Testis (tissue), 2 donors: ENCODE results near the gene POMGNT1.
"Not testable (repeated sequence)": the region's sequence is repeated elsewhere in the genome, so short reads cannot be mapped to it uniquely, and the experiment has no call there.

ENCODE experiments used
- POLR2A ChIP-seq: fragments of 450-650 bp; IDR thresholded peaks from one replicate; pipeline ENCODE4 v1.6.1; 2017; ENCODE audit warnings: antibody characterized with exemption, mild to moderate bottlenecking, moderate library complexity
- TF ChIP-seq, protein P1 (sequence below), 3 experiments: fragments of 450-650 bp in 2 of 3; fragments of 200-600 bp in 1 of 3; sonication (generic) in 1 of 3; IDR thresholded peaks; one replicate each; pipeline ENCODE4 v1.5.1; 2016 to 2019; ENCODE audit warnings: antibody characterized with exemption in 3 of 3, mild to moderate bottlenecking in 2 of 3, moderate library complexity in 1 of 3

DNA sequence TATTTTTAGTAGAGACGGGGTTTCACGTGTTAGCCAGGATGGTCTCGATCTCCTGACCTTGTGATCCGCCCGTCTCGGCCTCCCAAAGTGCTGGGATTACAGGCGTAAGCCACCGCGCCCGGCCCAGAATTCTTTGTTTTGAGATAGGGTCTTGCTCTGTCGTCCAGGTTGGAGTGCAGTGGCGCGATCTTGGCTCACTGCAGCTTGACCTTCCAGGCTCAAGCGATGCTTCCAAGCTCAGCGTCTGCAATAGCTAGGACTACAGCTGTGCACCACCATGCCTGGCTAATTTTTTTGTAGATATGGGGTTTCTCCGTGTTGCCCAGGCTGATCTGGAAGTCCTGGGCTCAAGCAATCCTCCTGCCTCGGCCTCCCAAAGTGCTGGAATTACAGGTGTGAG lies 47.9 kb upstream of the POMGNT1 start:
- TF ChIP-seq POLR2A = not testable (repeated sequence)
- TF ChIP-seq, protein P1, sequence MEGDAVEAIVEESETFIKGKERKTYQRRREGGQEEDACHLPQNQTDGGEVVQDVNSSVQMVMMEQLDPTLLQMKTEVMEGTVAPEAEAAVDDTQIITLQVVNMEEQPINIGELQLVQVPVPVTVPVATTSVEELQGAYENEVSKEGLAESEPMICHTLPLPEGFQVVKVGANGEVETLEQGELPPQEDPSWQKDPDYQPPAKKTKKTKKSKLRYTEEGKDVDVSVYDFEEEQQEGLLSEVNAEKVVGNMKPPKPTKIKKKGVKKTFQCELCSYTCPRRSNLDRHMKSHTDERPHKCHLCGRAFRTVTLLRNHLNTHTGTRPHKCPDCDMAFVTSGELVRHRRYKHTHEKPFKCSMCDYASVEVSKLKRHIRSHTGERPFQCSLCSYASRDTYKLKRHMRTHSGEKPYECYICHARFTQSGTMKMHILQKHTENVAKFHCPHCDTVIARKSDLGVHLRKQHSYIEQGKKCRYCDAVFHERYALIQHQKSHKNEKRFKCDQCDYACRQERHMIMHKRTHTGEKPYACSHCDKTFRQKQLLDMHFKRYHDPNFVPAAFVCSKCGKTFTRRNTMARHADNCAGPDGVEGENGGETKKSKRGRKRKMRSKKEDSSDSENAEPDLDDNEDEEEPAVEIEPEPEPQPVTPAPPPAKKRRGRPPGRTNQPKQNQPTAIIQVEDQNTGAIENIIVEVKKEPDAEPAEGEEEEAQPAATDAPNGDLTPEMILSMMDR (IDR thresholded peaks at IDR 0.05) = not testable (repeated sequence)
